Measurements from ENCODE around the gene FOXL2NB. TPM values are rescaled to one million over a fixed set of nuclear protein-coding genes. Genes with fewer than 3 reads are reported as not detected.

FOXL2NB gene
- total RNA-seq, 1 donor from 2014 or later = 3.5 TPM

GRCh38 chr3:138937690-138938055, 9.3 kb upstream of the FOXL2NB start:
- H3K4me3 ChIP-seq (ENCODE audit: low read depth, low read length) = no peak overlapping the region
- DNase-seq (ENCODE audit: low read depth) = no peak
- no peak for TF ChIP-seq CTCF (conservative IDR thresholded peaks at IDR 0.05; ENCODE audit: low read depth, low read length)

- H3K4me3 ChIP-seq (ENCODE audit: low read depth, low read length) = no peak overlapping the region
- no peak for DNase-seq (ENCODE audit: low read depth)
- TF ChIP-seq CTCF (conservative IDR thresholded peaks at IDR 0.05; ENCODE audit: low read depth, low read length) = no peak
Measured at GRCh38 chr3:138938056-138938876, 8.8 kb upstream of the FOXL2NB start.

GRCh38 chr3:138938877-138939560, 8.0 kb upstream of the FOXL2NB start:
- H3K4me3 ChIP-seq (ENCODE audit: low read depth, low read length) = no peak overlapping the region
- TF ChIP-seq CTCF (conservative IDR thresholded peaks at IDR 0.05; ENCODE audit: low read depth, low read length) = no peak
- no peak for DNase-seq (ENCODE audit: low read depth)

GRCh38 chr3:138939561-138940241, 7.3 kb upstream of the FOXL2NB start:
- no peak for TF ChIP-seq CTCF (conservative IDR thresholded peaks at IDR 0.05; ENCODE audit: low read depth, low read length)
- H3K4me3 ChIP-seq (ENCODE audit: low read depth, low read length) = no peak overlapping the region
- no peak for DNase-seq (ENCODE audit: low read depth)

- H3K4me3 ChIP-seq (ENCODE audit: low read depth, low read length) = no peak overlapping the region
- no peak for DNase-seq (ENCODE audit: low read depth)
- no peak for TF ChIP-seq CTCF (conservative IDR thresholded peaks at IDR 0.05; ENCODE audit: low read depth, low read length)
Measured at GRCh38 chr3:138940446-138940845, 6.6 kb upstream of the FOXL2NB start.

- no peak for DNase-seq (ENCODE audit: low read depth)
- H3K4me3 ChIP-seq (ENCODE audit: low read depth, low read length) = no peak overlapping the region
- peak; percentile 72 for TF ChIP-seq CTCF (conservative IDR thresholded peaks at IDR 0.05; ENCODE audit: low read depth, low read length)
Measured at GRCh38 chr3:138941259-138941885, 5.6 kb upstream of the FOXL2NB start.

Data from epithelial cell of proximal tubule (primary cell).